Stimulated activated CD4-positive, alpha-beta T cell treated with anti-CD3 and anti-CD28 coated beads, Interleukin-12 subunit alpha, Interleukin-12 subunit beta, amount 100 ng/mL, for 4 hours (primary cell): ENCODE data around the gene LARGE2.

ENCODE experiments used
- DNase-seq: peaks from one replicate; pipeline ENCODE4 v3.0.0-alpha.2; 2020

Gene LARGE2

GRCh38 chr11:45930951-45931570, 8.6 kb downstream of the LARGE2 start:
- no peak for DNase-seq

DNA sequence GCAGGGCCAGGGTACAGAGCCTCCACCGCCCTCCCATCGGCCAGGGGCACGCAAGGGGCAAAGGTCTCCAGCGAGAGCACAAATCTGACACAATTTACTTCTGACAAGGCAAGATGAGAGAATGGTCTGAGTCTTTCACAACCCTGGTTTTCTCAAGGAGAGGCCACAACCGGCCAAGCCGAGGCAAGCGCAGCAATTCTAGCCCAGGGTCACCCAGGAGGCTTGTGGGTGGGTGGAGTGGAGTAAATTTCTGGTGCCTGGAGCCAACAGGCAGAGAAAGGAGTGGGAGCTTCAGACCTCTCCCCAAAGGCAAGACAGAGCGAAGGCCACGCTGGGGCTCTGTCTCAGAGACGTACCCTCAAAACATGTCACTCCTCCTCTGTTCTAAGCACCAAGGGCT, 9.3 kb downstream of the LARGE2 start:
- no peak for DNase-seq

DNA sequence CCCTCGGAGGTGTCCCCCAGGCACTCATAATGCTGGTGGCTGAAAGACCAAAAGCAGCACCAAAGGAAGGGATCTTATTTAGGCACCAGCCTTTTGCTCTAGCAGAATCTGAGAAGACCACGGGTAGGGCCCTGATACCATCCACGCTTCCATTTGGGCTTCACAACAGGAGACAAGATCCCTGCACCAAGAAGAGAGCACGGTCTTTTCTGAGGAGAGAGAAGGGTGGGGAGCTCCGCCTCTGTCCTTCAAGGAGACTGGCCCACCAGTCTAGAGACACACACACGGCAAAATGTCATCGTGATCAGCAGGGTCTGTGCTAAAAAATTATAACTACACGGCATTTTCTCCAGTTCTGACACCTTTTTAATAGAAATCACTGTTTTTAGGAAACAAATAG, 9.8 kb downstream of the LARGE2 start:
- DNase-seq: no peak

DNA sequence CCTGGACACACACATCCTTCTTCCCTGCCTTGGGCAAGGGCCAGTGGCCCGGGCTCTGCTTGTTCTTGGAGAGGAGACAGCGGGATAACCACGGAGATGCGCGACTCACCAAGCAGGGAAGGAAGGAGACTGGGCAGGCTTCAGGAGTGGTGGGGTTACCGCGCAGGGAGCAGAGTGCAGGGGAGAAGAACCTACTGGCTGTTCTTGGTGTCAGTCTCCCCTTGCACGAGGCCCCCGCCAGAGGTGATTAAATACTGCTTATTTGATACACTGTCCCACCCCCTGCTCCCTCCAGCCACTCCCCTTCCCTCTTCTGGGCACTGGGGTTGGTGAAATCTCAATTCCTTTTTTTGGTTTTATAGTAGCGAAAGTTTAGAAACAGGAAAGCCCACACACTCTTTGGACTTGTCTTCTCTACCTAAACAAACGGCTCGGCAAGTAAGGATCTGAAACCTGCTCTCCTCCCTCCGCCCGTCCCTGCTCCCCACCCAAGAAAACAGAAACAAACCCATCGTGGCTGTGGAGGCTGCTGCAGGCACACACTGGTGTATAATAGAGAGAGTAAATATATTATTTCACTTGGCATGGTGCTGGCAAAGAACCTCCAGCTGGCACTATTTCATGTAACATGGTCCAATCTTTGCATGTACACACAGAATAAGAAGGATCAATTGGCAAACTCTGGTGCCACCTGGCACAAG, 10.8 kb downstream of the LARGE2 start:
- DNase-seq: no peak

GRCh38 chr11:45933846-45934579, 11.6 kb downstream of the LARGE2 start:
- DNase-seq: no peak

DNA sequence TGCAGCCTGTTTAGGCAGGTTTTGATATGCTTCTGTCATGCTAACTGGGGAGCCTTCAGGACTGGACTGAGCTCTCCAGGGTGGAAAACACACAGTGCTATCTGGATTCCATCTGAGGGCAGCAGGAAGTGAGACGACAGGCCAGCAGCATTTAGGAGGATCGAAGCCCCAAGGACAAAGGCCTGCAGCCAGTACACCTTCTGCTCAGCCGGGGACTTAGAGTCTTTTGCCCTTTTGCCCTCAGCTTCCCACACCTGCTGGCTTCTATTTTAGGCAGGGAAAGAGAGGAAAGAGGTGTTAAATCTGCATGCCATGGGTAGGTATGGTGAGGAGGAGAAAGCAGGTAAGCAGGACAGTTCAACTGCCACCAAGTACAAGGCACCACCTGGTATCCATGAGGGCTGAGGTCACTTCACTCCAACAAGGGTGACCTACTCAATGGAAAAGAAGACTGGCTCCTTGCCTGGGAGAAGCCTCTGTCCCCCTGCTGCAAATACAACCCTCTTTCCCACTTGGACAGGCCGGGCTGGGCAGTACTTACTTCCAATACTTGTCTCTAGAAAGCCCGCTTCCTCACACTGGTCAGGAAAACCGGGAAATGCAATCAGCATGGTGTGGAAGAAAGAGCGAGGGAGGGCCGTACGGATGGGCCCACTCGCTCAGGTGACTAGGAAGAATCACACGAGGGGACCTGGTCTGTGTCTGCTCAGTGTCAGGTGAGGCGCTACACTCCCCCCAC, 12.3 kb downstream of the LARGE2 start:
- no peak for DNase-seq

DNA sequence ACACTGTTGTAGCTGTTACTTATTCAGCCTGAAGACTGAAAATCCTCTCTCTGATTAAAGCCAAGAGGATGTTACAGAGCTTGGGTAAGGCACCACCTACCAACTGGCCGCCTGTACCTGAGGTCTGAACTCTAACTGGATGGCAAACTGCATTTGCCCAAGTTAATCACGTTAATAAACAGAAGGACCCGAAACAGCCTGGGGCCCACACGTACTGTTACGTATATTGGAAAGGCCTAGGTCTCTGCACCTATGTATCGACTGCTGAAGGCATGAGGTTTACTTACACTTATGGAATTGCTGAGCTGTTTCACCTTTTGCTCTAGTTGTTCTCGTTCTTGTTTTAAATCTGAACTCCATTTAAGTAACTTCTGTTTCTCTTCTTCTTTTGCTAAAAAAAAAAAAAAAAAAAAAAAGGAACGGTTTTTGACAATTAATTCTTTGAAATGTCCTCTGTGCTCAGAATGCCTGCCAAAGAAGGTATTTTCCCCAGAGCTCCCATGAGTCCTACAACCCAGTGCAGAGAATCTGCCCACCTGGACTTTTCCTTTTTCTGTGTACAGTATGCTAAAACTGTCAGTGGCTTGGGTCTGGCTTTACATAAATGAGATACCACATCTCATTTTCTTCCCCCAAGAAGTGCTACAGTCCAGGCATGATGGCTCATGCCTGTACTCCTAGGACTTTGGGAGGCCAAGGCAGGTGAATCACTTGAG, 13.1 kb downstream of the LARGE2 start:
- DNase-seq: no peak

- DNase-seq: no peak
Observed at GRCh38 chr11:45936511-45937054, 14.1 kb downstream of the LARGE2 start.

DNA sequence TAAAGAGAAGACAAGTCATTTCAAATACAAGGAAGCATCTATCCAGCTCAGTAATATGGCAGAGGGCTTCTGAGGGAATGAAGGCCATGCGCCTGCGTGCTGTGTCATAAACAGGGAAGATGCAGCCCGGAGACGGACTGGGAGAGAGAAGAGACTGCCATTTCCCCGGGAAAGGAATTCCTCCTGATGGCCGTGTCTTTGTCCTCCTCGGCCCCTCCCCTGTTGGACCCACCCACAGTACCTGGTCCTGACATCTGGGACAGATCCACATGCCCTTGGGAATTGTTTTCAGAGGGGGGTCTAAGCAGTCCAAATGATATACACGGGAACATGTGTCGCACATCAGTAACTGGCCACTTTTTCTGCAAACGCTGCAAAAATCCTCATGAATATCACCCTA, 15.5 kb downstream of the LARGE2 start:
- no peak for DNase-seq

DNA sequence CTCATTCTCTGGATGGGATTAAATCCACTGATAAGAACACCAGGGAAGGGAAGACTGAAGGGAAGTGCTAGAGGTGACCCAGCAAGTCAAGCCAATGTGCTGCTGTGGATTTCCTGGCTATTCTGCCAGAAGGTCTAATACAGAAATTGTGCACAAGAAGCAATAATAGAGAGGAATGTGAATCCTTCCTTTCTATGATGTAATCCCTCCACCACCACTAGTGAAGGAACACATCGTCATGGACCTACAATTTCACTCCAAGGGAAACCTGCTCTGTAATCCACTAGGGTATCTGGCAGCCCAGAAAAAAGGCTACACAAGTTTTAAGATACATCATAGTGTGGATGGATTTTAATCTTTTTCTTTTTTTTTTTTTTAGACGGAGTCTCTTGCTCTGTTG, 17.4 kb downstream of the LARGE2 start:
- DNase-seq: no peak

DNA sequence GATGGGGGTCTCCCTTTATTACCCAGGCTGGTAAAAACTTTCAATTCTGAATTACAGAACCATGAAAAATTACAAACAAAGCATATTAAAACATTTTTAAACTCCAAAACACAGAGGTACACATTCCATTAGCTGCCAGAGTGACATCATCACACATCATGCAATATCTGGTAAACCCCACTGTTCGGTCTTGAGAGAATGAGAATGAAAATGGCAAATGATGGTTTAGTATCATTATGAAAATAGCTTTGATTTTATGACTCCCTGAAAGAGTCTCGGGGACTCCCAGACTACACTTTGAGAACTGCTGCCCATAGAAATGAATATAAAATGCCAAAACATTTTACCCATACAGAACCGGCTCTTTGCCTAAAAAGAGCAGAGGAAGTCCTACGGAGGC, 18.8 kb downstream of the LARGE2 start:
- no peak for DNase-seq

- DNase-seq: no peak
Observed at GRCh38 chr11:45942381-45942780, 19.9 kb downstream of the LARGE2 start.

DNA sequence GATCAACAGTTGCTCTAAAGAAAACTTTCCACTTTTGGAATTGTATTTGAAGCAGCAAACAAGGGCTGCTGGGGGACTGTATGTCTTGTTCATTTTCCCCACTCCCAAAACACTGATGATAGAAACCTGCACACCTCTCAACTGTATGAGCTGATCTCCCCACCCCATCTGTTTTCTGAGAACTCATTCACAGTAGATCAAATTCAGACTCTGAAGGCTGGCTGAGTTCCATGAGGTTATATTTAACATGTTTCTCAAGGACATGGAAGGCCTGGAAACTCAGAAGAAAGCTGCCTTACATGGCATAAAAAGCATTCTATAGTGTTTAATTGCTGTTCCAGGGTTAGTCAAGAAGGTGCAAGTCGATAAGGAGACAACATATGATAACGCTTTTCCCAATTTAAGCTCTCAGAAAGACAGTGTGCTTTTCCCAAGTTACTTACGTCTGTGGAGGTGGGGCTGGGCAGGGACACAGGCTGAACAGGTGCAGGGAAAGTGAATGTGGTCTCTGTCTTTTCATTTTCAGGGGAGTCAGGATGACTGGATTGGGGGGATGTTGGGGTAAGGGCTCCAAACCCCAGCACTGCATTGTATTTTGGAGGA, 23.0 kb downstream of the LARGE2 start:
- DNase-seq: no peak

DNA sequence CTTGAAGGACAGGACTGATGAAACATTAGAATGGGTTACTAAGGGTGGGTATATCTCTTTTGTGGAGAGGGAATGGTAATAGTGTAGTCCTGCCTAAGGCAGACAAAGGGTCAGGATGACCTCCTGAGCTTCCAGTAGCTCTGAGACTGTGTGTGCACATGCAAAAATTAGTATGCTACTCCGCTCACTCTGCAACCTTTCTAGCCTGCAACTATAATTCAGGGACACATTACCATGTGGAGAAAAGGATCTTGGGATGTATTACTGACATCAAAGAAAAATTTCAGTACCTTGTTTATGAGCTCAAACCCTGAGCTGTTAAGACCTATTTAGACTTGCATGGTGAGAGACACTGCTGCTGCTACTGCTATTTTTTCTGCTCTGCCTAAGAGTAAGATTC, 25.4 kb downstream of the LARGE2 start:
- no peak for DNase-seq

- no peak for DNase-seq
Observed at GRCh38 chr11:45948356-45948755, 25.9 kb downstream of the LARGE2 start.

DNA sequence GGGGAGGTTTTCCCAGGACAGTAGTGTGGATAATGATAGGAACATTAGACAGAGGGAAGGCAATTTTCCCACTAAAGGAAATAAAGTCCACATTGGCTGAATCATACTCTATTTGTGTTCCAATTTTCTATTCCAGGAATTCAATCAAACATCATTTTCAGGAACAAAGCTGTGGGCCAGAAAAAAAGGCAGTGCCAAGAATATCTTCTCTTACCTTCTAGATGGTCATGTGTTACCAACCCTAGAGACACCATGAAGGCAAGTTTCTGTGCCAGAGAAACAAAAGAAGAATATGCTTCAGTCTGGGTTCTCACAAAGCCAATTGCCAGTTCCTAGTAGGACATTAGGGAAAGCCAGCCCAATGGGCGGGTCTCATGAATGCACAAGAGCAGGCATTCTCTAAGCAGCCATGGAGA, 27.5 kb downstream of the LARGE2 start:
- DNase-seq: no peak

DNA sequence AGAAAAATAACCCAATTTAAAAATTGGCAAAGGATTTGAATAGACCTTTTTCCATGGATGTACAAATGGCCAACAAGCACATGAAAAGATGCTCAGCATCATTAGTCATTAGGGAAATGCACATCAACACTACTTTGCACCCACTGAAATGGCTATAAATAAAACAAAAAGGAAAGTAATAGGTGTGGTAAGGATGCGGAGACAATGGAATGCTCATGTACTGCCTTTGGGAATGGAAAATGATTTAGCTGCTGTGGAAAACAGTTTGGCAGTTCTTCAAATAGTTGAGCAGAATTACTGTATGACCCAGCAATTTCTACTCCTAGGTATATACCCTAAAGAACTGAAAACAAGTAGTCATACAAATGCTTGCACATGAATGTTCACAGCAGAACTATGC, 37.4 kb downstream of the LARGE2 start:
- no peak for DNase-seq

DNA sequence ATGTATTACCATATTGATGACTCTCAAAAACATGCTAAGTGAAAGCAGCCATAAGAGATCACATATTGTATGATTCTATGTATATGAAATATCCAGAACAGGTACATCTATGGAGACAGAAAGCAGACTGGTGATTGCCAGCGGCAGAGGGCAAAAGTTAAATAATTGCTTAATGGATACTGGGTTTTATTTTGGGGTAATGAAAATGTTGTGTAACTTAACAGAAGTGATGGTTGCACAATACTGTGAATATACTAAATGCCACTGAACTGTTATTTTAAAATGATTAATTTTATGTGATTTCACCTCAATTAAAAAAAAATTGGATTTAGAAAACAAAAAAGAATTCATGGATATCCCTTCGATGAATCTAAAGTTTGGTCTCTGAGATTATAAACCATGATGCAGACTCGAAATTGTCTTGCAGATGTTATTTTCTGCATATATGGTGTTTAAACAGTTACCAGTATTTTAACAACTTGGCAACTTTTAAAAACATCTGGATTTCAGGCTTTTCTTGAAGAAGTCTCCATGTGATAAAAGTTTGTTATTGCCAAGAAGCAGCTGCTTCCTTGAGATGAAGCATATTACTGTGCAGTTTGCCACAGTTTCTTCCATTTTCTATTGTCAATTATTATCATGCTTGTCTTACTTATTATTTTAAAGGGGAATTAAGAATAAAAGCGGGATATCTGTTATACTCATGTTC, 38.1 kb downstream of the LARGE2 start:
- DNase-seq: no peak

DNA sequence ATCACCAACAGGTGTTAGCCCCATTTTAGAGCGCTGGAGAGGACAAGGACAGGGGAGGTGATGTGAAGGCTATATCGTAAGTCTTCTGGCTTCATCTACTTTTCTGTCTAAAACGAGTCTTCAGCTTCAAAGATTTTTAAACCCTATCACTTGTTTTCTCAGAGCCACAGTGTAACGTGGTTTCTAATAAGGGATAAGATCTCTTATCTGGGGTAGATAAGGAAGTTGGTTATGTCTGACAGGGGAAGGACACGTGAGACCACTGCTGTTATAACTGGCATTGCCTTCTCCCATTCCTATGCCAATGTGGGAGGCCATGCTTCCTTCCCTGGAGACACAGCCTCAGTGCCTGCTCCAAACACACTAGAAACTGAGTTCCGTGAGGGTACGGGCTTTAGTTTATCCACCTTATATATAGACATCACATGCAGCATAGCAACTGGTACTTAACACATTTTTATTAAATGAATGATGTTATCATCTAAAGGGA, 39.3 kb downstream of the LARGE2 start:
- no peak for DNase-seq

DNA sequence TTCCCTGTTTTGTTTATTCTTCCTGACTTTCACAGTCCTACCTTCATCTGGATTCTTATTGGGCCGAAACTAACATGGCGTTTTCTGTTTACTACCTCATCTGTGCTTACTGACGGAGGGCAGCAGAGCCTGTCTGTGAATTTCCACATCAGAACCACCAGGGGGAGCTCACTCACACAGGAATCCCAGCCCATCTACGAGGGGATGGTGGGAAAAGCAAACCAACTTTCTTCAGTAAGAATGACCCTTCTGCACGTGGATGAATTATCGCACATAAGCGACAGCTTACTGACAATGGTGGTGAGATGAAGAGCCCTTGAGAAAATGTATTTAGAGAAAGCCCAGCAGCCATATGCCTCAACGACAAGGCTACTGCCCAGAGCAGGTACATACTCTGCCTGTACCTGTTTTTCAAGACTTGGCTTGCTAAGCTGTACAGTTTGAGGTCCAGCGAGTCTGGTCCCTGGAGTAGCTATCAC, 42.5 kb downstream of the LARGE2 start:
- peak; percentile 35 for DNase-seq

- no peak for DNase-seq
Observed at GRCh38 chr11:45967506-45967905, 45.0 kb downstream of the LARGE2 start.
